ENCODE data around the gene B3GNT8.
A peak's percentile ranks its signal among the peaks of the same experiment; 100 is the strongest.
"Not testable (repeated sequence)": the region's sequence is repeated elsewhere in the genome, so short reads cannot be mapped to it uniquely, and the experiment has no call there.

Gene B3GNT8

DNA sequence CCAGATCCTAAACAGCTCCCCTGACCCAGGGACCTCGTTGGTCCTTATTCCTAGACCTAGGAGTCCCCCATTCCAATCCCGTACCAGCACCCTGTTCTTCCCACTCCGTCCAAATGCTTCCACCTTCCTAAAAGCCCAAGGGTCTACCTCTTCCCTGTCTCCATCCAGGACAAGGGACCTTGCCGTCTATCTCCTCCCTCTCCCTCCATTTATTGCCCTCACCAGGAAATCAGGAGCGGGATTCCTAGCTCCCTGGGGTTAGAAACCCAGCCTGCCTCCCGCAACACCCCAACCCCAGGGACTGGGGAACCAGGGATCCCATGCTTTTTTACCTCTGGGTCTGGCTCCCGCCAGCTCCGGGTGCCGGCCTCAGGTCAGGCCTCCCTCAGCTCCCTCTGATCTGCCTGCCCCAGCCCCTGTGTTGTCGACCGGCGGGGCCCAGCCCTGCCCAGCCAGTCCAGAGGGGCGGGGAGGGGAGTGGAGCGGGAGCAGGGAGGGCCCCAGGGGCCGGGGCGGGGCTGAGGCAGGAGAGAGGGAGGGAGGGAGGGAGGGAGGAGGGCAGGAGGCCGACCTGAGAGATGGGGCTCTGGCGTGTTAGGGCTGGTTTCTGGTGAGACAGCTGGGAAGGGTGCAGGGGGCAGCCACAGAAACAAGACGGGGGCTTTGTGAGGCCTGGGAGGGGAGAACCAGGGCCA is at the start of gene B3GNT8:
B3GNT8 (minus strand) TSS at position 423 of the 695 bp plus-strand sequence. CDS start 596 bp downstream, outside the sequence.
- DNase-seq = peak; percentile 66

GRCh38 chr19:41476583-41476982 is 49.4 kb upstream of the B3GNT8 start:
- DNase-seq = no peak

DNA sequence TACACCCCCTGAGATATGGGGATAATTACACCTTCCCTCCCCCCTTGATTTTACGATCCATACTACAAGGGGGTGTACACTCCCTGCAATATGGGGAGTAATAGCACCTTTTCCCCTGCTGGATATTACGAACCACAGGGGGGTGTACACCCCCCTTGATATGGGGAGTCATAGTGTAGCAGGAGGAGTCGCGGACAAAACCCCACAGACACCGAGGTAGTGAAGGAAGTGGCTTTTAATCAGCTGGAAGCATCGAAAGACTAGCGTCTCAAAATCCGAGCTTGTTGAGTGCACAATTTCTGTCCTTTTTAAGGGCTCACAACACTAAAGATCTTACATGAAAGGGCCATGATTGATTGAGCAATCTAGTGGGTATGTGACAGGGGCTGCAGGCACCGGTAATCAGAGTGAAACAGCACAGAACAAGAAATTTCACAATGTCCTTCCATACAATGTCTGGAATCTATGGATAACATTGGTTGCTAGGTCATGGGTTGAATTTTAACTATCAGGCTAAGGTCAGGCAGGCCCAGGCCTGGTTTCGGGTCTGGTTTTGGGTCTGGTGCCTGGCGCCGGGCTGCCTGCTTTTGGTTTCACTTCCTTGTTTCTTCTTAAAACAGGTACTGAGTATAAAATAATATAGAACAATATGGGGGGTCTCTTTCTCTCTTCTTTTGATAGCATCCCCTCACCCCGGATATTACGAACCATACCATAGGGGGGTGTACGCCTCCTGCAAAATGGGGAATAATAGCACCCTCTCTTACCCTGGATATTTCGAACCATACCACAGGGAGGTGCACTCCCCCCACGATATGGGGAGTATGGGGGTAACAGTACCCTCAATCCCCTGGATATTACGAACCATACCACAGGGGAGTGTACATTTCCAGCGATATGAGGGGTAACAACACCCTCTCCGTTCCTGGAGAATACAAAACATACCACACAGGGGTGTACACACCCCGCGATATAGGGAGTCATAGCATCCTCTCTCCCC is 36.4 kb upstream of the B3GNT8 start:
- DNase-seq = not testable (repeated sequence)

DNA sequence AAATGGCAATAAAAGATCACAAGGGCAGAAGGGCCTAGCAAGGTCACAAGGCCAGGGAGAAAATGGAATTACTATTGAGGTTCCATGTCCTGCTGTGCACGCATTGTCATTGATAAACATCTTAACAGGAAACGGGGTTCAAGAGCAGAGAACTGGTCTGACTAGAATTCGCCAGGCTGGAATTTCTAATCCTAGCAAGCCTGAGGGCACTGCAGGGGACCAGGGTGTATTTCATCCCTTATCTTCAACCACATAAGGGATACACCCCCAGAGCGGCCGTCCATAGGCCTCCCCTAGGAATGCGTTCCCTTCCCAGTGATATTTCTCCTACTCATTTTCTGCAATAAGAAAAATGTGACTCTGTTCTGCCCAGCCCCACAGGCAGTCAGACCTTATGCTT is 35.3 kb upstream of the B3GNT8 start:
- DNase-seq = no peak

DNA sequence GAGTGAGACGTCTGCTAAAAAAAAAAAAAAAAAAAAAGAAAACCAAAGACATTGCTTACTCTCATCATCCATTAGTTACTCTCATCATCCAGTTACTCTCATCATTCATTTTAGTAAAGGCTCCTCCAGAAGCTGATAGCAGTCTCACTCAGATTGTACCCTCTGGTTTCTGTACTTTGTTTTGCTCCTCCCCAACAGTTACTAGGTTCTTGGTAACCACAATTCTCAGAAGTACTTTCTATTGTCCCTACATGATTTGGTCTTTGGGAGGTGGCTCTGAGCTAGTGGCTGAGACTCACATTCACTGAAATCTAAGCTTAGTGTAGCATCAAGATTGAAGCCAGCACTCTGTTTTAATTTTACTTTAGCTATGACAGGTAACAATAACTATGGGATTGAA is 30.1 kb upstream of the B3GNT8 start:
- DNase-seq = no peak

DNA sequence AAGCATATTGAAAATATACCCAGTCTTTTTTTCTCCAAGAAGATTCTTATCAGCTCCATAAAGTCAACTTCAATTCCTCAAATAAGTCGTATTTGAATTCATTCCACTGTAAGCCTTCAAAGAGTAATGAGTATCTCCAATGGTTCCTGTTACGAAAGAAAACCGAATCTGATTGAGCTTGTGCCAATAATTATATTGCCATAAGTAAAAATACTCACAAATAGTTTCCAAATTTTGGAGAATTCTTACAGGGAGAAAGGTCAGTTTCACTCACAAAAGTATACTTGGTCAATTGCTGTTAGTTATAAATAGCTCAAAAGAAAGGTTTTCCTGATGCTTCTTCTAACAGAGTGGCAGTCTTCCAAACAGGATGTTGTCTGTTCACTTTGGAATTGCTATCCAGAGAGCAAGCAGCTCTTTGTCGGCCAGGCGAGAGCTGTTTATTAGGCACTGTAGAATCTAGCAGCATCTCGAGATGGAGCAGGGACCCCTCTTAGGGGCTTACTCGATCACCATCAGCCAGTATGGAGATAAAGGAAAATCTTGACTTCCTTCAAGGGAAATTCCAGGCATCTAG is 29.3 kb upstream of the B3GNT8 start:
- DNase-seq = no peak

- DNase-seq = no peak
Observed at GRCh38 chr19:41455936-41456335, 28.8 kb upstream of the B3GNT8 start.

- no peak for DNase-seq
Observed at GRCh38 chr19:41452584-41453275, 25.6 kb upstream of the B3GNT8 start.

DNA sequence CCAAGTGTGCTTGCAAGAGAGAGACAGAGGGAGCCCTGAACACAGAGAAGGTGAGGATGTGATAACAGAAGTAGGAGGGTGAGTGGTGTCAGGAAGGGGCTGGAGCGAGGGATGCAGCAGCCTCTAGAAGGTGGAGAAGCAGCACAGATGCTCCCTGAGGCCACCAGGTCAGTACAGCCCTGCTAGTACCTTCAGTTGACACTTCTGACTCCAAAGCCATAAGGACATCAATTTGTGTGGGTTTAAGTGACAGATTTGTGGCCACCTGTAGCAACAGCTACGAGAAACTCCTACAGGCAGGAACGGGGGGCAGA is 22.6 kb upstream of the B3GNT8 start:
- DNase-seq = no peak

DNA sequence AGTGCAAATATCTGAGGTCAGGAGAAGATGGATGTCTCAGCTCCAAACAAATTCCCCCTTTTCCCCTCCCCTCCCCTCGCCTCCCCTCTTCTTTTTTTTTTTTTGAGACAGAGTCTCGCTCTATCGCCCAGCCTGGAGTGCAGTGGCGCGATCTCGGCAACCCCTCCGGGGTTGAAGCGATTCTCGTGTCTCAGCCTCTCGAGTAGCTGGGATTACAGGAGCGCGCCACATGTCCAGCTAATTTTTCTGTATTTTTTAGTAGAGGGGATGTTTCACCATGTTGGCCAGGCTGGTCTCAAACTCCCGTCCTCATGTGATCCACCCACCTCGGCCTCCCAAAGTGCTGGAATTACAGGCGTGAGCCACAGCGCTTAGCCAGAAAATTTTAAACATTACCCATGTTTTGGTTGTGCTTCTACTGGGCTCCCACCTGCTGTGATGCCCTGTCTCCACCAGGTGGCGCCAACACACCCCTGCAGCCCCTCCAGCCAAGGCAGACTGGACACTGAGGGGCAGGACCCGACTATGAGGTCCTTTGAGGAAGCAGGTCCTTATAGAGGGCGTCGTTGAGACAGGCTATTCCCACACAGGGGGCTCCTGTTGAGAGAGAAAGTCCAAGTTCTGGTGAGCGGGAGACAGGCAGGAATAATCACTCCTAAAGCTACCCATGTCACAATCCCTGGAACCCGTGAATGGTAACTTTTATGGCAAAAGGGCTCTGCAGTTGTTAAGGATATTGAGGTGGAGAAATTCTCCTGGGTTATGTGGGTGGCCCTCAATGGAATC is 22.1 kb upstream of the B3GNT8 start:
- DNase-seq = no peak

GRCh38 chr19:41447732-41448332 is 20.7 kb upstream of the B3GNT8 start:
- no peak for DNase-seq

DNA sequence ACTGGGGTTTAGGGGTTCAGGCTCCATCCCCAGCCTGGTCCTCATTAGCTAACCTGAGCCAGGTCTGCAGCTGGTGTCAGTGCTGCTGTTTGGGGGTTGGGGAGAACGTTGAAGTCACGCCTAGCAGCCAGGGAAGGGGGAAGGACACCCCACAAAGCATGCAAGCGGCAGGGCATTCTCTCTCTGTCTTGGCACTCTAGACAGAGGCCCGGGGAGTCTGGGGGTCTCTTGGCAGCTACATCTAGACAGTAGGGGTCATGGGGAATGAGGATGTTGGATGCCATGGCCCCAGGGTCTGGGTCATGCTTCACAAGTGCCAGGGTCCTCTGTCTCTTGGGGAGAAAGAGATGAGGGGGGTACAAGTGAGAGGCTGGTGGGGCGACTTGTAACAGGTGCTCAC is 18.4 kb upstream of the B3GNT8 start:
- DNase-seq = no peak

GRCh38 chr19:41443813-41444455 is 16.8 kb upstream of the B3GNT8 start:
- DNase-seq = no peak

DNA sequence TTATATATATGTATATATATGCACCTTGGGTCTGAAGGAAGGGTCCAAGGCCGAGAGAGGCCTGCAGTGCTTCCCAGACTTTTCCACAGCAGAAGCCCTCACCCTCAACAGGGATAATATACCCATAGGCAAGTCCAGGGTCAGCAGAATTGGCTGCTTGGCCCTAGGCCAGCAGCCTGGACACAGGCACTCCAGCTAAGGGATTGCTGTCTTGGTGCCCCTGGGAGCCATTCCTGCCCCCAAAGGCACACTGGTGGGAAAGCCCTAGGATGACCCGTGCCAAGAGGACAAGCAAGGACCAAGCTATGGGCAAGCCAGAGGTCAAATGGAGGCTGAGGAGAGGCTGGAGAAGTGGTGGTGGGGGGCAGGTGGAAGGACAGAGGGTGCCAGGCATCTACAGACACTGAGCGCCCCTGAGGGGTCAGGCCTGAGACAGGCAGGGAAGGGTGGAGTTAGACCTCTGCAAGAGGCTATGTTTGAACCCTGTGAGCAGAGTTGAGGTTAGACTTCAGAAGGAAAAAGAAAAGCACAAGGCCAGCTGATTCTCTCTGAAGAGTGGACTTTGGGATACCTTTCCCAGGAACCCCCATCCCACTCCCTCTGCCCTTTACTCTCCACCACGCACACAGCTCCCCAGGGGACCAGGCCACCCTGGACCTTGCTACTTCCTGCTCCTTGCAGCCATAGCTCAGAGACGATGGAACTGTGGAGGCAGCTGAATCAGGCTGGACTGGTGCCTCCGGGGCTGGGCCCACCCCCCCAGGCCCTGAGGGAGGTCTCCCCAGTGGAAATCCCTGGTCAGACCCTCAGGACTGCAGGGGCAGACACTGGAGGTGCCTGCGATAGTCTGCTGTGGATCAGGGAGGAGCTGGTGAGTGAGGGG is 15.5 kb upstream of the B3GNT8 start, which contains the start of gene ERICH4:
ERICH4 (plus strand) TSS at position 684 of the 883 bp plus-strand sequence; CDS start at position 698, 14 bp downstream.
- DNase-seq = no peak

DNA sequence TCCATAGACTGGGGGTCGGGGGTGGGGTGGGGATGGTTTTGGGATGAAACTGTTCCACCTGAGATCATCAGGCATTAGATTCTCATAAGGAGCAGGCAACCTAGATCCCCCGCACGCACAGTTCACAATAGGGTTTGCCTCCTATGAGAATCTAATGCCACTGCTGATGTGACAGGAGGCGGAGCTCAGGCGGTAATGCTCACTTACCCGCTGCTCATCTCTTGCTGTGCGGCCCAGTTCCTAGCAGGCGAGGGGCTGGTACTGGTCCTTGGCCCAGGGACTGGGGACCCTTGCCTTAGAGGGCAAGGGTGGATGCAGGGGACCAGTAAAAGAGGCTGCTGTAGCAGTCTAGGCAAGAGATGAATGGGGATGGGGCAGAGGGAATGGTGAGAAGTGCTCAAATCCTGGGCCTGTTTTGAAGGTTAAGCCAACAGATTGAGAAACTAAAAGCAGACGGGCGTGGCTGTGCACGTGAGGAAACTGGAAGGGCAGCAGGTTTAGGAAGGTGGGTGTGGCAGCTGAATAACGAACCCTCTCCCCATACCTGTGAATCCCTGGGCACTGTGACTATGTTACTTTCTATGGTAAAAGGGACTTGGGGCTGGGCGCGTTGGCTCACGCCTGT is 14.3 kb upstream of the B3GNT8 start:
- no peak for DNase-seq

DNA sequence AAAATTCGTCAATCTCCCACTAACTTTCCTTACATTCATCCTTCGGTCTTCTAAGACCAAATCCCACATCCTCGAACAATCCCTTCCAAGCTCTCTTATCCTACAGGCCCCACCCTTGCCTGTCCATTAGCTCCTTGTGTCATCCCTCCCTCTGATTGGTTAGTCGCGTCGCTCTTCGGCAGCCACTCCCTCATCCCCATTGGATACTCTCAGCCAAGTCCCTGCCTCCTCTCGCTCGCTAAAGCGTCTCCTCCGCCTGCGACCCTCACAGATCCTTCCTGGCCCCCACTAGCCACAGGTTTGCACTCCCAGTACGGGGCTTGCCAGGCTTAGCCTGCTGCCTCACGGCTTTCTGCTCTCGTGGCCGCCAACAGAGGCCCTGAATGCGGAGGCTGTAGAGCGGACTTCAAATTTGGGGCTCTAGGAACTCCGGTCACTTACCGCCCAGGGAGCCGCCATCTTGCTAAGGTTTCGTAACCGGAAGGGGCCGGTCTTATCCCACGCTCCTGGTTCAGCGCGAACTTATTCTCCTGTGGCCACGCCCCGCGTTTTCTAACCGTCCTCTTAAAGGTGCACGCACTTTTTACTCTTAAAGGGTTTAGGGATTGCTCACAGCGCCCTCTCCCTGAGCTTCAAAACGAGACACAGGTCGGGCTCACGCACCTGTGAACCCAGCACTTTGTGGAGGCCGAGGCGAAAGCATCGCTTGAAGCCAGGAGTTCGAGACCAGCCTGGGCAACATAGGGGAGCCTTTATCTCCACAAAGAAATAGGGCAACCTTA is 12.5 kb upstream of the B3GNT8 start, which contains the start of gene DMAC2:
DMAC2 (minus strand) TSS at position 472 of the 782 bp plus-strand sequence; CDS start at position 459, 13 bp downstream.
- peak; percentile 99 for DNase-seq

DNA sequence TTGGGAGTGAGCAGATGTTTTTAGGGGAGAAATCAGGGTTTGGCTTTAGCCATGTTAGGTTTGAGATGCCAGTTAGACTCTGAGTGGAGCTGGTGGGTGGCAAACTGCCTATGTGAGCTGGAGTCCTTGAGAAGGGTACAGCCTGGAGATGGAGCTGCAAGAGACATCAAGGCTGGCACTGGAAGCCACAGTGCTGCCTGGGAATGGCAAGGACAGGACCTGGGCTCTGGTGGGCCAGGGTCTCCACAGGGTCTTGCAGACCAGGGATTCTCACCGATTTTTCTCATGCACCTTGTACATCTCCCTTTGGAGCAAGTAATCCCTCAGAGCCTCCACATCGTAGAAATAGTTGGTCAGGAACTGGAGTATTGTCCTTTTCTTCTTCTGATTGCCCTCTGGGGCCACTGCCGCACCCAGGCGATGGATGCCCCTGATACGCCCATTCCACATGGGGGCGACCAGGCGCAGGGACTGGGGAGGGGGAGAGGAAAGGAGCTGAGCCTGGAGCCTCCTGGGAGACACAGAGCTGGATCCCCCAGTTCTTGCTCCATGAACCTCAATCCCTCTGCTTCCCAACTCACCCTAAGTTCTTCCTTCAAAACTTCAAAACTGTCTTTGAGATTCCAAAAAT is 10.9 kb upstream of the B3GNT8 start:
- no peak for DNase-seq

- DNase-seq = no peak
Observed at GRCh38 chr19:41436674-41436951, 9.4 kb upstream of the B3GNT8 start.
